BLaER1 (cell line): ENCODE results near the gene GRAMD1A.
"Not testable (repeated sequence)": the region's sequence is repeated elsewhere in the genome, so short reads cannot be mapped to it uniquely, and the experiment has no call there.

Experiments
- H3K27ac ChIP-seq: shearing (Covaris generic); formaldehyde crosslinking; 2 replicates; pipeline ENCODE4 v1.8.1; 2022
- H3K27me3 ChIP-seq: shearing (Covaris generic); formaldehyde crosslinking; 2 replicates; pipeline ENCODE4 v1.8.1; 2022
- H3K36me3 ChIP-seq: shearing (Covaris generic); formaldehyde crosslinking; 2 replicates; pipeline ENCODE4 v1.8.1; 2022
- H3K4me1 ChIP-seq: shearing (Covaris generic); formaldehyde crosslinking; 2 replicates; pipeline ENCODE4 v1.8.1; 2022
- H3K4me2 ChIP-seq: shearing (Covaris generic); formaldehyde crosslinking; 2 replicates; pipeline ENCODE4 v1.8.1; 2022
- H3K4me3 ChIP-seq: shearing (Covaris generic); formaldehyde crosslinking; 2 replicates; pipeline ENCODE4 v1.8.1; 2022
- H3K9ac ChIP-seq: shearing (Covaris generic); formaldehyde crosslinking; 2 replicates; pipeline ENCODE4 v1.8.1; 2022
- H3K9me3 ChIP-seq: shearing (Covaris generic); formaldehyde crosslinking; 2 replicates; pipeline ENCODE4 v1.8.1; 2022
- H4K20me1 ChIP-seq: shearing (Covaris generic); formaldehyde crosslinking; 2 replicates; pipeline ENCODE4 v1.8.1; 2022
- Cebpa-rat ChIP-seq: shearing (Covaris generic); IDR thresholded peaks from 2 replicates; pipeline ENCODE4 v1.8.1; 2022

The GRAMD1A gene

GRCh38 chr19:35041548-35042055, 41.5 kb downstream of the GRAMD1A start, which contains the start of gene HPN:
HPN (plus strand) TSS chr19:35041721; CDS start chr19:35042507, 786 bp downstream.
- Histone ChIP-seq H3K4me3 (peak within 1 kb of the TSS; percentile 61), H3K27ac (peak within 1 kb of the TSS; percentile 93), H3K9me3 (no peaks in the 10 kb centered on the region), H3K4me1 (peaks cover 100% of the 10 kb centered on the region), H3K36me3 (no peaks in the 10 kb centered on the region), H3K27me3 (no peaks in the 10 kb centered on the region), H3K9ac (peak within 1 kb of the TSS; percentile 69), H4K20me1 (no peaks in the 10 kb centered on the region), H3K4me2 (peak within 1 kb of the TSS; percentile 98)
- no peak for TF ChIP-seq Cebpa-rat

- Histone ChIP-seq H3K9ac (no peak overlapping the region), H3K36me3 (no peaks in the 10 kb centered on the region), H4K20me1 (no peaks in the 10 kb centered on the region), H3K4me2 (peak overlapping the region; percentile 77), H3K4me1 (peaks cover 100% of the 10 kb centered on the region), H3K4me3 (no peak overlapping the region), H3K9me3 (no peaks in the 10 kb centered on the region), H3K27ac (peak overlapping the region; percentile 51), H3K27me3 (no peaks in the 10 kb centered on the region)
- no peak for TF ChIP-seq Cebpa-rat
Observed at GRCh38 chr19:35042056-35042730, 42.1 kb downstream of the GRAMD1A start.

- H3K36me3 ChIP-seq, result no peaks in the 10 kb centered on the region
- no peaks in the 10 kb centered on the region for H3K9me3 ChIP-seq
- no peak for TF ChIP-seq Cebpa-rat
- H3K4me3 ChIP-seq, result no peak overlapping the region
- H3K4me1 ChIP-seq, result peaks cover 100% of the 10 kb centered on the region
- H3K9ac ChIP-seq, result 0 out of 2 replicates have a peak overlapping the region, but pooled peaks have one; percentile 1
- no peaks in the 10 kb centered on the region for H3K27me3 ChIP-seq
- no peaks in the 10 kb centered on the region for H4K20me1 ChIP-seq
- peak overlapping the region; percentile 36 for H3K27ac ChIP-seq
- H3K4me2 ChIP-seq, result peak overlapping the region; percentile 77
Observed at GRCh38 chr19:35042954-35043604, 43.0 kb downstream of the GRAMD1A start.

- Histone ChIP-seq H3K9me3 (no peaks in the 10 kb centered on the region), H3K36me3 (no peaks in the 10 kb centered on the region), H3K27ac (peak overlapping the region; percentile 36), H3K4me3 (no peak overlapping the region), H3K4me1 (peaks cover 100% of the 10 kb centered on the region), H3K4me2 (peak overlapping the region; percentile 77), H3K27me3 (no peaks in the 10 kb centered on the region), H4K20me1 (no peaks in the 10 kb centered on the region), H3K9ac (no peak overlapping the region)
- TF ChIP-seq Cebpa-rat, result no peak
Observed at GRCh38 chr19:35043906-35044305, 43.8 kb downstream of the GRAMD1A start.

GRCh38 chr19:35044317-35045117, 44.4 kb downstream of the GRAMD1A start:
- peak overlapping the region; percentile 16; the same call in 1 of the 2 replicates for H3K9ac ChIP-seq
- H3K4me2 ChIP-seq, result peak overlapping the region; percentile 77
- no peak for TF ChIP-seq Cebpa-rat
- H3K4me3 ChIP-seq, result no peak overlapping the region
- peak overlapping the region; percentile 96 for H3K27ac ChIP-seq
- H3K36me3 ChIP-seq, result no peaks in the 10 kb centered on the region
- no peaks in the 10 kb centered on the region for H3K9me3 ChIP-seq
- no peaks in the 10 kb centered on the region for H3K27me3 ChIP-seq
- H4K20me1 ChIP-seq, result no peaks in the 10 kb centered on the region
- H3K4me1 ChIP-seq, result peaks cover 100% of the 10 kb centered on the region

- Histone ChIP-seq H3K4me3 (no peak overlapping the region), H3K27me3 (no peaks in the 10 kb centered on the region), H4K20me1 (no peaks in the 10 kb centered on the region), H3K9ac (peak overlapping the region; percentile 81), H3K27ac (peak overlapping the region; percentile 96), H3K36me3 (no peaks in the 10 kb centered on the region), H3K4me2 (peak overlapping the region; percentile 77), H3K9me3 (no peaks in the 10 kb centered on the region), H3K4me1 (peaks cover 89% of the 10 kb centered on the region)
- TF ChIP-seq Cebpa-rat, result no peak
Observed at GRCh38 chr19:35045667-35046300, 45.7 kb downstream of the GRAMD1A start.

GRCh38 chr19:35046461-35046860, 46.3 kb downstream of the GRAMD1A start:
- Histone ChIP-seq H4K20me1 (no peaks in the 10 kb centered on the region), H3K4me2 (peak overlapping the region; percentile 77), H3K27me3 (no peaks in the 10 kb centered on the region), H3K9ac (peak overlapping the region; percentile 81), H3K4me1 (peaks cover 82% of the 10 kb centered on the region), H3K9me3 (no peaks in the 10 kb centered on the region), H3K4me3 (no peak overlapping the region), H3K36me3 (no peaks in the 10 kb centered on the region), H3K27ac (peak overlapping the region; percentile 96)
- TF ChIP-seq Cebpa-rat, result no peak

GRCh38 chr19:35048911-35049411, 48.8 kb downstream of the GRAMD1A start:
- Histone ChIP-seq H3K4me3 (no peak overlapping the region), H4K20me1 (no peaks in the 10 kb centered on the region), H3K9ac (peak overlapping the region; percentile 20; the same call in 1 of the 2 replicates), H3K27ac (peak overlapping the region; percentile 96), H3K4me1 (peaks cover 72% of the 10 kb centered on the region), H3K36me3 (no peaks in the 10 kb centered on the region), H3K4me2 (peak overlapping the region; percentile 77), H3K9me3 (no peaks in the 10 kb centered on the region), H3K27me3 (no peaks in the 10 kb centered on the region)
- TF ChIP-seq Cebpa-rat, result no peak

GRCh38 chr19:35049456-35049855, 49.3 kb downstream of the GRAMD1A start:
- H3K9me3 ChIP-seq, result no peaks in the 10 kb centered on the region
- no peaks in the 10 kb centered on the region for H3K27me3 ChIP-seq
- peak overlapping the region; percentile 20; the same call in 1 of the 2 replicates for H3K9ac ChIP-seq
- no peaks in the 10 kb centered on the region for H3K36me3 ChIP-seq
- peaks cover 67% of the 10 kb centered on the region for H3K4me1 ChIP-seq
- peak overlapping the region; percentile 77 for H3K4me2 ChIP-seq
- TF ChIP-seq Cebpa-rat, result no peak
- peak overlapping the region; percentile 96 for H3K27ac ChIP-seq
- H3K4me3 ChIP-seq, result no peak overlapping the region
- H4K20me1 ChIP-seq, result no peaks in the 10 kb centered on the region

- H3K4me2 ChIP-seq, H3K9ac ChIP-seq, H3K9me3 ChIP-seq, H3K4me3 ChIP-seq, H3K27ac ChIP-seq, H4K20me1 ChIP-seq, H3K27me3 ChIP-seq, H3K36me3 ChIP-seq: not testable (repeated sequence)
- peaks cover 57% of the 10 kb centered on the region for H3K4me1 ChIP-seq
Observed at GRCh38 chr19:35050662-35051061, 50.5 kb downstream of the GRAMD1A start.

GRCh38 chr19:35051268-35051667, 51.1 kb downstream of the GRAMD1A start:
- not testable (repeated sequence) for H3K27me3 ChIP-seq, H3K27ac ChIP-seq, H3K36me3 ChIP-seq, H3K9me3 ChIP-seq, H4K20me1 ChIP-seq, H3K4me2 ChIP-seq, H3K9ac ChIP-seq, H3K4me3 ChIP-seq
- peaks cover 55% of the 10 kb centered on the region for H3K4me1 ChIP-seq
